HG03159 (cell line): ENCODE data around the gene GPC1.

Experiments used
- ATAC-seq: cut with Tn5 transposase; IDR thresholded peaks from one replicate; pipeline ENCODE4 v1.9.1; 2021; ENCODE audit warnings: mild to moderate bottlenecking, moderate library complexity; ENCODE audit not compliant: unreplicated experiment

The GPC1 gene

GRCh38 chr2:240441993-240442411 lies 6.5 kb downstream of the GPC1 start:
- ATAC-seq = no peak

GRCh38 chr2:240442891-240443715 lies 7.6 kb downstream of the GPC1 start:
- ATAC-seq = no peak

DNA sequence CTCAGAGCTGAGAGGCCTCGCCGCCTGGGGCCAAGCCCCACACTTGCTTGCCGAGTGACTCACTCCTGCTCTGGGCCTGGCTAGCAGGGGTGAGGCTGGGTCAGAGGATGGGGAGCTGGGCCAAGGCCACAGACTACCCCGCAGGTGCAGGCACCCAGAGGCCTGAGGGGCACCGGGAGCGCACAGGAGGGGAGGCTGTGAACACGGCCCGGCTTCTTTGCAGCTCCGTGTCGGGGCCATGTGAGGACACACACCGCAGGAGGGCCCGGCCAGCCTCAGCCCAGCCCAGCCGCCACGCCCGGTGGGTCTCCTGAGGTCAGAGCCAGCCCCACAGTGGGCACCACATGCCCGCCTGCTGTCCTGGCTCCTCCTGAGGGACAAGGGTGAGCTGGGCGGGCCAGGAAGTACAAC lies 8.4 kb downstream of the GPC1 start:
- ATAC-seq = no peak

DNA sequence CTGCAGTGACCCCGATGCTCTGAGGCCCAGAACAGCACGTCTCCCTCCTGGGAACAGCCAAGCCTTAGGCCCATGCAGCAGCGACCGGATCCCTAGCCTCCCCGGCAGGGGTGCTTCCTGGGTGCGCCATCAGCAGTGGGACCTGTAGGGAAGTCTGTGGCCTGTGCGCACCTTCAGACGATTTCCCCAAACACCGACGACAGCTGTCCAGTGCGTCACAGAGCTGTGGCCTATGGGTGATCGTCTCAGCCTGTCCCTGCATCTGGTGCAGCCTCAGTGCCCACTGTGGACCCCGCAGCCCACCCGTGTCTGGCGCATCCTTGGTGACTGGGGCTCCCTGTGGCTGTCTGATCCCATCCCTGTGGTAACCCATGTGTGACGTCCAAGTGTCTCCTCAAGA lies 9.0 kb downstream of the GPC1 start:
- ATAC-seq = no peak

DNA sequence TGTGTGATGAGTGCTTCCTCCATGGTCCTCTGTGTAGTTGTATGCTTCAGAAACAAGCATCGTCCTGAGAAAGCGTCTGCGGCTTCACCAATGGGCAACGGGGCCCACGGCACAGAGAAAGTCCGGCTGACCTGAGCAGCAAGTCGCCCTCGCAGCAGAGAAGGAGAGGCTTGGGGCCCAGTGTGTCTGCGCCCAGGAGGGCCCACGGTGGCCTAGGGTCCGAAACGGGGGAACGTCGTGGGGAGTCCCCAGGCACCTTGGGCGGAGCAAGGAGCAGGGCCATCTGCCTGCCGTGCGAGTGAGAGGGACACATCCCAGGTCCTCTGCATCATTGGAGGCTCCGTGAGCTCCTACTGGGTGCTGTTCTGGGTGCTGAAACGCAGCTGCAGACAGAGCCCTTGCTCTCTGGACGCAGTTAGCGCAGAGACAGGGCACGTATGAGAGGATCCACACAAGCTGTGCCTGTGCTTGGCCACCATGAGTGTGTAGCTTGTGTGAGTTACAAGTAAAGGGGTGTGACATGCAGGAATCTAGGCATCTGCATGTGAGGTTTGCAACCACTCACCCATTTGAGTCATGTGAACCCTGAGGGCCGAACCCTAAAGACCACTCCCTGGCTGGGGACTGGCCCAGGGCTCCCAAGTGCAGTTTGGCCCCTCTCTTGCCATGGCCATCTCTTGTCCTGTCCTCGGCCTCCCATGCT lies 10.6 kb downstream of the GPC1 start:
- ATAC-seq = no peak

- ATAC-seq = no peak
Observed at GRCh38 chr2:240446664-240447175, 11.3 kb downstream of the GPC1 start.

GRCh38 chr2:240447331-240447730 lies 11.9 kb downstream of the GPC1 start:
- no peak for ATAC-seq

GRCh38 chr2:240447934-240448333 lies 12.5 kb downstream of the GPC1 start:
- no peak for ATAC-seq

GRCh38 chr2:240448387-240449274 lies 13.2 kb downstream of the GPC1 start:
- no peak for ATAC-seq

DNA sequence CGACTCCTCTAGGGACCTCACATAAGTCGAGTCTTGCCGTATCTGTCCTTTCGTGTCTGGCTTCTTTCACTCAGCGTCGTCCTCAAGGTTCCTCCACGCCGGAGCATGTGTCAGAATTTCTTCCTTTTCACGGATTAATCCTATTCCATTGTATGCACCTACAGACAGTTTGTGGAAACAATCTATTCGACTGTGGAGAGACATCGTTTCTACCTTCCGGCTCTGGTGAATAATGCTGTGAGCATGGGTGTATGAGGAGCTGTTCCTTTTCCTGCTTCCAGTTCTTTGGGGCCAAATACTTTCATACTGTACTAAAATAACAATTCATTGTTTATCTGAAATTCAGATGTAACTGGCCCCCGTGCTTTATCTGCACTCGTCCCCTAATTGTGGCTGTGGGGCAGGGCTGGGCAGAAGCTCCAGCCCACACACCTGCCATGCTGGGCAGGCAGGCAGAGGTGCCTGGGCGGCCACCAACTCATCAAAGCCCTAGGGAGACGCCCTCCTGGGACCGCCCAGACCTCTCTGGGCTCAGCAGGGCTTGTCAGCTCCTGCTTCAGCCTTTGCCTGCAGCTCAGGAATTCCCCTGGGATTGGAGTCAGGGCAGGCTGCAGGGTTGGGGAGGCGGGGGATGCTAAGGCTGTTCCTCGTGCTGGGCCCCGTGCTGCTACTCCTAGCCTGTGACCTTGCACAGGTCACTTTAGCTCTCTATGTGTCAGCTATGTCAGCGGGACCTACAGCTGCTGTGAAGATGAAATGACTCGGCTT lies 14.5 kb downstream of the GPC1 start:
- ATAC-seq = no peak

GRCh38 chr2:240450532-240451107 lies 15.2 kb downstream of the GPC1 start:
- no peak for ATAC-seq

DNA sequence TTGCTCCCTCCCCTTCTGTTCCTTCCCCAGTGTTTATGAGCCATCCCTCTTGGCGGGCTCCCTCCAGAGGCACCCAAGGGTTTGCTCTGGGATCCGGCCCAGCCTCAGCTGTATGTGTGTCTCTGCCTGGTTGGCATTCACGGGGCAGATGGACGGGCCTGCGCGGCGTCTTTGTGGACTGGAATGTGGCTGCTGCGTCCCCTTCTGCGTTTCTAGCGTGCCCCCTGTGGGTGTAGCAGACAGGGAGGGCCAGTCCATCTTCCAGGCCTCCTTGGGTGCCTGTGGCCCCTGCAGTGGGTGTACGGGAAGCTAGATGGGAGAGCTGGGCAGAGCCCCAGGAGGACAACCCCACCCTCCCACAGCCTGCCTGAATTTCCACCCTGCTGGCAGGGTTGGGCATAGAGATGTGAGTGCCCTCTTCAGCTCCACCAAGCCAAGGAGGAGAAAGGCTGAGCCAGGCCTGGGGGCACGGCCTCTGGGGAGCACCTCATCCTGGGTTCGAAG lies 15.7 kb downstream of the GPC1 start:
- ATAC-seq = no peak

GRCh38 chr2:240451791-240452461 lies 16.5 kb downstream of the GPC1 start:
- no peak for ATAC-seq

- no peak for ATAC-seq
Observed at GRCh38 chr2:240452462-240453256, 17.2 kb downstream of the GPC1 start.

GRCh38 chr2:240453461-240454105 lies 18.1 kb downstream of the GPC1 start:
- no peak for ATAC-seq

DNA sequence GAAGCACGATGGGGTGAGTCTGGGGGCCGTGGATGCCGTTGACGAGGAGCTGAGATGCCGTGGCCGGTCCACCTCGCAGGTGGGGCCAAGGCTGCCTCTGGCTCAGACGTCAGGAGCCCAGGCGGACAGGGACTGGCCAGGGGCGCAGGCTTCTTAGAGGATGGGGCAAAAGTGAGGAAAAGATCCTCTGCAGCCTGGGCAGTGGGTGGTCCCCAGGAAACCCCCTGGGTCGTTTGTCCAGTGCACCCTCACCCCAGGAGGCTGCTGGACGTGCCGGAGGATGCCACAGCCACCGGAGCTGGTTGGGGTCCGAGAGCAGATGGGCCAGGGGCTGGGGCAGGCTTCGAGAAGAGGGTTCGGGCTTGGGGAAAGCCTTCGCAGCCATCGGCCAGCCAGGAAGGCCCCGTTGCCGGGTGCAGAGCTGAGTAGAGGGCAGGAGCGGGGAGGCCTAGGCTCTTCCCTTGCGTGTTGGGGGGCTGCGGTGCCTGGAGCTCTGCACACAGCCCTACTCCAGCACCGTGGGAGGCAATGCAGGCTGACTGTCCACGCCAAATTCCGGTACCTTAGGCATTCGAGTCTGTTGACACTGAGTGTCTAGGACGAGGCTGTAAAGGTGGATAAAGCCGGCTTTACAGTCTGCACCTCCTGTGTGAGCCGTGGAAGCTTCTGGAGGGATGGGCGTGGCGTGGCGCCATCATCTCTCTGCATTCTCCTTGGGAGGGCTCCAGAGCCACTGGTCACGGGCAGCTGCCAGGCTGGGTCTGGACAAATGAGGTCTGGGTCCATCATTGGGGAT lies 18.8 kb downstream of the GPC1 start:
- ATAC-seq = no peak

- no peak for ATAC-seq
Observed at GRCh38 chr2:240455272-240455646, 19.8 kb downstream of the GPC1 start.
